GM12878 (cell line): ENCODE results near the gene CTNNA3. TPM values are rescaled to one million over a fixed set of nuclear protein-coding genes. Genes with fewer than 3 reads are reported as not detected.

Experiments used
- ATAC-seq: fragments of 200-7000 bp; cut with Tn5 transposase; 3 replicates; pipeline ENCODE4 v1.9.1; 2020; ENCODE audit warnings: mild to moderate bottlenecking, moderate library complexity
- BruUV-seq: library from RNA; stranded (reverse); fragments of 400-500 nt; replicated peaks from 2 replicates; lab custom pipeline; 2021; lab: Mats Ljungman, UMichigan
- CTCF ChIA-PET: fragments of 300-600 bp; sonication (Branson Sonifier 250); formaldehyde crosslinking; extraction: SDS; loops from one replicate; lab custom pipeline; 2021; ENCODE audit warnings: inconsistent platforms; lab: Yijun Ruan, JAX
- POLR2A ChIA-PET: fragments of 350-600 bp; formaldehyde crosslinking; extraction: SDS; loops from one replicate; lab custom pipeline; 2021; ENCODE audit warnings: inconsistent platforms; lab: Charles Lee
- RAD21 ChIA-PET: fragments of 300-600 bp; sonication (Branson Sonifier 250); formaldehyde crosslinking; loops from one replicate; lab custom pipeline; 2023; ENCODE audit warnings: antibody characterized with exemption; ENCODE audit not compliant: unreplicated experiment; lab: Charles Lee
- SMC1A ChIA-PET: fragments of 300-600 bp; sonication (Branson Sonifier 250); formaldehyde crosslinking; loops from one replicate; lab custom pipeline; 2023; ENCODE audit not compliant: unreplicated experiment, uncharacterized antibody; lab: Charles Lee
- DNase-seq: peaks from one replicate; pipeline ENCODE4 v3.0.0-alpha.2; 2011; ENCODE audit warnings: low read depth, low spot score
- FAIRE-seq: peaks from 3 replicates; lab custom pipeline; 2011; peaks lifted over from hg19 to GRCh38; lab: Jason Lieb, UNC
- H2AFZ ChIP-seq: 2 replicates; pipeline ENCODE4 v1.6.0; 2011; ENCODE audit warnings: low read depth, low read length, control low read depth; ENCODE audit not compliant: control insufficient read depth
- H3K27ac ChIP-seq: 2 replicates; pipeline ENCODE4 v1.5.1; 2011; ENCODE audit warnings: control low read depth; ENCODE audit not compliant: control insufficient read depth, insufficient read depth
- H3K27me3 ChIP-seq, 2 experiments: replicated peaks in 1 of 2; 2 replicates each; pipeline versions ENCODE4 v1.6.0 to v1.6.1; 2011; ENCODE audit warnings: low read length in 1 of 2; ENCODE audit not compliant: control insufficient read depth in 2 of 2, insufficient read depth in 2 of 2
- H3K36me3 ChIP-seq, 2 experiments: 2 replicates each; pipeline ENCODE4 v1.5.1; 2011; ENCODE audit warnings: low read length in 1 of 2; ENCODE audit not compliant: control insufficient read depth in 2 of 2, insufficient read depth in 2 of 2
- H3K4me1 ChIP-seq: 2 replicates; pipeline ENCODE4 v1.6.1; 2011; ENCODE audit warnings: mild to moderate bottlenecking, low read length, moderate library complexity, mixed read lengths; ENCODE audit not compliant: control insufficient read depth, insufficient read depth
- H3K4me2 ChIP-seq: 2 replicates; pipeline ENCODE4 v1.6.0; 2011; ENCODE audit warnings: control low read depth; ENCODE audit not compliant: control insufficient read depth, insufficient read depth
- H3K4me3 ChIP-seq: fragments of 200-600 bp; sonication (generic); 2 replicates; pipeline ENCODE4 v1.5.1; 2016
- H3K79me2 ChIP-seq: 2 replicates; pipeline ENCODE4 v1.6.0; 2011; ENCODE audit warnings: low read length; ENCODE audit not compliant: control insufficient read depth, insufficient read depth
- H3K9ac ChIP-seq: 2 replicates; pipeline ENCODE4 v1.8.0; 2011; ENCODE audit warnings: low read length, control low read depth, mixed read lengths; ENCODE audit not compliant: control insufficient read depth, insufficient read depth
- H3K9me3 ChIP-seq: replicated peaks from 3 replicates; pipeline ENCODE4 v1.5.1; 2011; ENCODE audit warnings: mild to moderate bottlenecking, low read length; ENCODE audit not compliant: control insufficient read depth, insufficient read depth
- H4K20me1 ChIP-seq: 2 replicates; pipeline ENCODE4 v1.6.0; 2011; ENCODE audit not compliant: control insufficient read depth, insufficient read depth
- ATF2 ChIP-seq: IDR thresholded peaks from 2 replicates; pipeline ENCODE4 v1.6.1; 2012; ENCODE audit warnings: low read length, inconsistent platforms
- CUX1 ChIP-seq: IDR thresholded peaks from 2 replicates; pipeline ENCODE4 v1.6.1; 2012; ENCODE audit warnings: improper control_type of control experiment, low read depth, low read length; ENCODE audit not compliant: insufficient replicate concordance
- MYC ChIP-seq: IDR thresholded peaks from 2 replicates; pipeline ENCODE4 v1.6.1; 2011; ENCODE audit warnings: mild to moderate bottlenecking, low read length, moderate library complexity, inconsistent platforms; ENCODE audit not compliant: insufficient read depth, insufficient replicate concordance, insufficient read length, severe bottlenecking
- NFIC ChIP-seq: IDR thresholded peaks from 2 replicates; pipeline ENCODE4 v1.6.1; 2012; ENCODE audit warnings: low read depth, mild to moderate bottlenecking, inconsistent platforms, low read length, moderate library complexity
- POLR2A ChIP-seq: IDR thresholded peaks from 2 replicates; pipeline ENCODE4 v1.6.1; 2011; ENCODE audit warnings: low read depth, mild to moderate bottlenecking, low read length
- SMAD1 ChIP-seq: fragments of 450-650 bp; IDR thresholded peaks from 2 replicates; pipeline ENCODE4 v1.6.1; 2018; ENCODE audit warnings: mild to moderate bottlenecking, low read depth; ENCODE audit not compliant: partially characterized antibody
- SREBF1 ChIP-seq: IDR thresholded peaks from 2 replicates; pipeline ENCODE4 v1.6.1; 2012; ENCODE audit warnings: mild to moderate bottlenecking, low read length
- USF2 ChIP-seq: IDR thresholded peaks from 2 replicates; pipeline ENCODE4 v1.6.1; 2011; ENCODE audit warnings: low read depth, low read length, improper control_type of control experiment, borderline replicate concordance
- in situ Hi-C: fragments of 300-500 bp; cut with MboI; formaldehyde crosslinking; loops from 9 replicates; pipeline ENCODE4 v1.14.3; 2018; ENCODE audit warnings: mixed read lengths
- intact Hi-C: fragments of 100-400 bp; cut with micrococcal nuclease; formaldehyde crosslinking; loops from one replicate; pipeline ENCODE4 v1.14.2; 2022; ENCODE audit not compliant: unreplicated experiment
- polyA plus RNA-seq, 11 experiments: library from polyadenylated mRNA; depleted of rRNA in 4 of 11; unstranded in 6 of 11; stranded (reverse) in 5 of 11; fragments of >200 nt; fragmentation: Nextera tagmentation in 4 of 11; fragmentation: Illumina TruSeq in 1 of 11; extraction: Ambion mirVana in 4 of 11; extraction: Trizol in 1 of 11; gene quantifications; 1 replicate in 1 of 11; 2 replicates in 10 of 11; pipeline versions ENCODE4 v1.2.1 to v1.2.3, GENCODE V29; 2011 to 2016; ENCODE audit warnings: inconsistent platforms in 2 of 11, missing spikeins in 2 of 11, low read depth in 1 of 11
- total RNA-seq, 4 experiments: library from RNA; depleted of rRNA in 3 of 4; stranded (reverse); fragments of >200 nt in 3 of 4; fragmentation: Illumina TruSeq in 1 of 4; extraction: Trizol in 1 of 4; gene quantifications; 2 replicates each; pipeline versions ENCODE4 v1.2.1 to v1.2.3, GENCODE V29; 2013 to 2021

Gene CTNNA3
- total and polyA plus RNA-seq, 10 of the 15 experiments (the other 5 are each of a cell fraction or from before 2014, with no cell fraction given): under 0.01 to 4.5 (median 0.22) TPM; not detected in 2

GRCh38 chr10:67033878-67034277 lies 662.1 kb downstream of the CTNNA3 start (continued):
- no peak for TF ChIP-seq CUX1

GRCh38 chr10:67022099-67022498 lies 673.9 kb downstream of the CTNNA3 start:
- ChIA-PET POLR2A (no interaction called here), RAD21 (no interaction called here), SMC1A (interaction anchor here (0.9 to 1.2 kb wide), 2 partner anchors 14 to 16 kb away, joined by 4 to 5 read pairs; no protein-coding TSS in a partner anchor), CTCF (interaction anchor here (1.6 kb wide), 1 partner anchor 93 kb away, joined by 4 read pairs; no protein-coding TSS in a partner anchor)
- Histone ChIP-seq H3K4me1 (no peaks in the 10 kb centered on the region), H3K79me2 (no peaks in the 10 kb centered on the region), H2AFZ (no peak overlapping the region), H3K9me3 (no peaks in the 10 kb centered on the region), H3K27me3 (no peaks in the 10 kb centered on the region), H4K20me1 (no peaks in the 10 kb centered on the region), H3K4me3 (no peak overlapping the region), H3K9ac (no peak overlapping the region), H3K36me3 (no peaks in the 10 kb centered on the region), H3K27ac (no peak overlapping the region), H3K4me2 (no peak overlapping the region)
- intact Hi-C loops (no loop called here), in situ Hi-C loops (no loop called here)
- BruUV-seq: no TSS peak
- TF ChIP-seq POLR2A (no peak), NFIC (no peak), SREBF1 (no peak), MYC (no peak), USF2 (no peak), ATF2 (no peak), SMAD1 (no peak)
- ATAC-seq (no peak), FAIRE-seq (no peak), DNase-seq (no peak)
